Lower leg skin (tissue), 3 donors: ENCODE measurements around the gene CT83.

ENCODE experiments used
- POLR2A ChIP-seq, 2 donors: fragments of 450-650 bp; IDR thresholded peaks; one replicate each; pipeline ENCODE4 v1.6.1; 2016 to 2017; ENCODE audit warnings: antibody characterized with exemption in 2 of 2, mild to moderate bottlenecking in 1 of 2, moderate library complexity in 1 of 2
- TF ChIP-seq, protein P1 (sequence below), 3 donors: fragments of 450-650 bp; IDR thresholded peaks; one replicate each; pipeline ENCODE4 v1.5.1; 2016; ENCODE audit warnings: antibody characterized with exemption in 3 of 3, mild to moderate bottlenecking in 3 of 3, moderate library complexity in 2 of 3

GRCh38 chrX:116493271-116493670 is 30.5 kb upstream of the CT83 start:
- TF ChIP-seq, protein P1, sequence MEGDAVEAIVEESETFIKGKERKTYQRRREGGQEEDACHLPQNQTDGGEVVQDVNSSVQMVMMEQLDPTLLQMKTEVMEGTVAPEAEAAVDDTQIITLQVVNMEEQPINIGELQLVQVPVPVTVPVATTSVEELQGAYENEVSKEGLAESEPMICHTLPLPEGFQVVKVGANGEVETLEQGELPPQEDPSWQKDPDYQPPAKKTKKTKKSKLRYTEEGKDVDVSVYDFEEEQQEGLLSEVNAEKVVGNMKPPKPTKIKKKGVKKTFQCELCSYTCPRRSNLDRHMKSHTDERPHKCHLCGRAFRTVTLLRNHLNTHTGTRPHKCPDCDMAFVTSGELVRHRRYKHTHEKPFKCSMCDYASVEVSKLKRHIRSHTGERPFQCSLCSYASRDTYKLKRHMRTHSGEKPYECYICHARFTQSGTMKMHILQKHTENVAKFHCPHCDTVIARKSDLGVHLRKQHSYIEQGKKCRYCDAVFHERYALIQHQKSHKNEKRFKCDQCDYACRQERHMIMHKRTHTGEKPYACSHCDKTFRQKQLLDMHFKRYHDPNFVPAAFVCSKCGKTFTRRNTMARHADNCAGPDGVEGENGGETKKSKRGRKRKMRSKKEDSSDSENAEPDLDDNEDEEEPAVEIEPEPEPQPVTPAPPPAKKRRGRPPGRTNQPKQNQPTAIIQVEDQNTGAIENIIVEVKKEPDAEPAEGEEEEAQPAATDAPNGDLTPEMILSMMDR (IDR thresholded peaks at IDR 0.05), result no peak
- TF ChIP-seq POLR2A (IDR thresholded peaks at IDR 0.05), result no peak
